Esophagus squamous epithelium (tissue), 5 donors: ENCODE results near the gene RFX1. TPM values are rescaled to one million over a fixed set of nuclear protein-coding genes. Genes with fewer than 3 reads are reported as not detected.

Experiments used
- DNase-seq: peaks from one replicate; lab custom pipeline; 2025; lab: John Stamatoyannopoulos, UW
- H3K27ac ChIP-seq, 4 donors: fragments of 200-600 bp; sonication (generic); one replicate each; pipeline ENCODE4 v1.5.1; 2016 to 2019; ENCODE audit warnings: mild to moderate bottlenecking in 1 of 4
- H3K27me3 ChIP-seq, 4 donors: fragments of 200-600 bp; sonication (generic); 1 replicate in 3 of 4; 2 replicates in 1 of 4; pipeline versions ENCODE4 v1.5.1 to v1.6.0; 2017 to 2021; ENCODE audit warnings: antibody characterized with exemption in 1 of 4
- H3K36me3 ChIP-seq, 3 donors: fragments of 200-600 bp; sonication (generic); one replicate each; pipeline ENCODE4 v1.5.1; 2016 to 2019
- H3K4me1 ChIP-seq, 3 donors: fragments of 200-600 bp; sonication (generic); one replicate each; pipeline ENCODE4 v1.5.1; 2017 to 2019
- H3K4me3 ChIP-seq, 4 donors: fragments of 200-600 bp; sonication (generic); 1 replicate in 3 of 4; 2 replicates in 1 of 4; pipeline ENCODE4 v1.5.1; 2016 to 2019; ENCODE audit warnings: mild to moderate bottlenecking in 2 of 4, moderate library complexity in 1 of 4
- H3K9me3 ChIP-seq, 3 donors: fragments of 200-600 bp; sonication (generic); one replicate each; pipeline ENCODE4 v1.5.1; 2016 to 2019
- POLR2A ChIP-seq, 4 donors: fragments of 450-650 bp; IDR thresholded peaks; one replicate each; pipeline ENCODE4 v1.6.1; 2017; ENCODE audit warnings: antibody characterized with exemption in 4 of 4, mild to moderate bottlenecking in 4 of 4, moderate library complexity in 3 of 4
- WGBS, 2 donors: methylation state at CpG; one replicate each; pipeline ENCODE4 v1.1.5; 2018; 5-methylcytosine and 5-hydroxymethylcytosine counted together
- intact Hi-C: fragments of 100-400 bp; cut with DNase I; formaldehyde crosslinking; loops from one replicate; pipeline ENCODE4 v1.15.0; 2022
- total RNA-seq, 4 donors: library from RNA; depleted of rRNA; stranded (reverse); fragments of >200 nt; gene quantifications; one replicate each; pipeline ENCODE4 v1.1.0, GENCODE V29; 2016
- TF ChIP-seq, protein P1 (sequence below), 6 experiments: fragments of 450-650 bp in 4 of 6; fragments of 200-600 bp in 2 of 6; sonication (generic) in 2 of 6; IDR thresholded peaks; one replicate each; pipeline ENCODE4 v1.5.1; 2016 to 2019; ENCODE audit warnings: antibody characterized with exemption in 6 of 6, mild to moderate bottlenecking in 4 of 6, moderate library complexity in 4 of 6
- donor health status: DM: yes; HTN: yes; CAD: no.

RFX1 gene
- total RNA-seq, 4 donors from 2014 or later = 1.8 to 7.5 (median 3.9) TPM

DNA sequence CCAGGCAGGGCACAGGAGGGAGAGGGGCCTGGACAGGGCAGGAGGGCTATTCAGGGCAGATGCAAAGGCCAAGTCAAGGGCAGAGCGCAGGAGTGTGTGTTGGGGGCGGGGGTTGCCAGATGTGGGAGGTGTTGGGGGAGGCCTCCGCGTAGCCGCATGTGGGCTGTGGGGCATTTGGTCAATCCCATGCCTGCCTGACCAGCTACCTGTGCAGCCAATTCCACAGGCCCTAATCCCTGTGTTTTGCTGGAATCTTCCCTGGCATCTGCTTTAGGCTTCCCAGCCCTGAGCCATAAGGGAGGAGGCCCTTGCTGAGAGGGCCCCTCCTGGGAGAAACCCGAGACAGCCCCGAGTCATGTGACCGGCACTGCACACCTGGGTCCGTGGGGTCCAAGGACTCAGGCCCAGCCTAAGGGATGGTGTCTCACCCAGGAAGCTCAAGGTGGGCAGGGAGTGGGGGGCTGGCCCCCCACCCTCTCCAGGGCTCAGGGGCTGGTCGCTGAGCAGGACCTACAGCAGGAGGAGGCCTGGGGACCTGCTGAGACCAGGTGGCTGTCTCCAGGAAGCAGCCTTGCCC lies 20.3 kb downstream of the RFX1 start:
- WGBS, 2 donors = 40 to 80% methylated on average over 1 to 3 of the region's 10 CpGs

DNA sequence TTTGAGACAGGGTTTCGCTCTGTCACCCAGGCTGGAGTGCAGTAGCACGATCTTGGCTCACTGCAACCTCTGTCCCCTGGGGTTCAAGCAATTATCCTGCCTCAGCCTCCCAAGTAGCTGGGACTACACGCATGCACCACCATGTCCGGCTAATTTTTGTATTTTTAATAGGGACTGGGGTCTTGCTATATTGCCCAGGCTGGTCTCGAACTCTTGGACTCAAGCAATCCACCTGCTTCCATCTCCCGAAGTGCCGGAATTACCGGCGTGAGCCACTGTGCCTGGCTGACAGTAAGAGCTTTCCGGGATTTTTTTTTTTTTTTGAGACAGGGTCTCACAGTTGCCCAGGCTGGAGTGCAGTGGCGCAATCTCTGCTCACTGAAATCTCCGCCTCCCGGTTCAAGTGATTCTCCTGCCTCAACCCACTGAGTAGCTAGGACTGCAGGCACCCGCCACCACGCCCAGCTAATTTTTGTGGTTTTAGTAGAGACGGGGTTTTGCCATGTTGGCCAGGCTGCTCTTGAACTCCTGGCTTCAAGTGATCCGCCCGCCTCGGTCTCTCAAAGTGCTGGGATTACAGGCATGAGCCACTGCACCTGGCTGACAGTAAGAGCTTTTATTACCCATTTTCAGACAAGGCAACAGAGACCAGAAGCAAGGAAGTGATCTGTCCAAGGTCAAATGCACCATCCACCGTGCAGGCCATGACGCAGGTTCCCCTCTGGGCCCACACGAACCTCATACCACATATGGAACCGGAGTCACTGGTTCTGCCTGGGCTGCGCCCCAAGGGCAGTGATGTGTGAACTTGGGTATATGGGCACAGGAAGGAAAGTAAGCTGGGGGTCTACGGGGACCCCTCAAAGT lies 21.0 kb downstream of the RFX1 start:
- 77 to 81% methylated on average over 15 to 25 of the region's 25 CpGs for WGBS, 2 donors
- Histone ChIP-seq H3K9me3 (no peaks in the 10 kb centered on the region), H3K36me3 (peaks cover 0 to 65% (median 5%) of the 10 kb centered on the region in 3 donors), H3K4me3 (no peak overlapping the region), H3K27ac (peak overlapping the region; percentile 74 to 93 (median 84)), H3K27me3 (no peaks in the 10 kb centered on the region), H3K4me1 (peaks cover 11 to 43% (median 18%) of the 10 kb centered on the region in 3 donors)
- DNase-seq = no peak
- no peak for TF ChIP-seq POLR2A (IDR thresholded peaks at IDR 0.05)
- TF ChIP-seq, protein P1, sequence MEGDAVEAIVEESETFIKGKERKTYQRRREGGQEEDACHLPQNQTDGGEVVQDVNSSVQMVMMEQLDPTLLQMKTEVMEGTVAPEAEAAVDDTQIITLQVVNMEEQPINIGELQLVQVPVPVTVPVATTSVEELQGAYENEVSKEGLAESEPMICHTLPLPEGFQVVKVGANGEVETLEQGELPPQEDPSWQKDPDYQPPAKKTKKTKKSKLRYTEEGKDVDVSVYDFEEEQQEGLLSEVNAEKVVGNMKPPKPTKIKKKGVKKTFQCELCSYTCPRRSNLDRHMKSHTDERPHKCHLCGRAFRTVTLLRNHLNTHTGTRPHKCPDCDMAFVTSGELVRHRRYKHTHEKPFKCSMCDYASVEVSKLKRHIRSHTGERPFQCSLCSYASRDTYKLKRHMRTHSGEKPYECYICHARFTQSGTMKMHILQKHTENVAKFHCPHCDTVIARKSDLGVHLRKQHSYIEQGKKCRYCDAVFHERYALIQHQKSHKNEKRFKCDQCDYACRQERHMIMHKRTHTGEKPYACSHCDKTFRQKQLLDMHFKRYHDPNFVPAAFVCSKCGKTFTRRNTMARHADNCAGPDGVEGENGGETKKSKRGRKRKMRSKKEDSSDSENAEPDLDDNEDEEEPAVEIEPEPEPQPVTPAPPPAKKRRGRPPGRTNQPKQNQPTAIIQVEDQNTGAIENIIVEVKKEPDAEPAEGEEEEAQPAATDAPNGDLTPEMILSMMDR (IDR thresholded peaks at IDR 0.05) = no peak
- intact Hi-C loops = no loop called here

More for the DNA sequence above, 20.3 kb downstream of the RFX1 start:
- Histone ChIP-seq H3K36me3 (peaks cover 0 to 65% (median 5%) of the 10 kb centered on the region in 3 donors), H3K4me3 (peak overlapping the region in 1 of 4 donors; percentile 47), H3K4me1 (peaks cover 11 to 41% (median 18%) of the 10 kb centered on the region in 3 donors), H3K9me3 (no peaks in the 10 kb centered on the region), H3K27ac (peak overlapping the region; percentile 74 to 93 (median 84)), H3K27me3 (no peaks in the 10 kb centered on the region)
- intact Hi-C loops = no loop called here
- TF ChIP-seq, protein P1 (IDR thresholded peaks at IDR 0.05) = no peak
- TF ChIP-seq POLR2A (IDR thresholded peaks at IDR 0.05) = no peak
- no peak for DNase-seq

DNA sequence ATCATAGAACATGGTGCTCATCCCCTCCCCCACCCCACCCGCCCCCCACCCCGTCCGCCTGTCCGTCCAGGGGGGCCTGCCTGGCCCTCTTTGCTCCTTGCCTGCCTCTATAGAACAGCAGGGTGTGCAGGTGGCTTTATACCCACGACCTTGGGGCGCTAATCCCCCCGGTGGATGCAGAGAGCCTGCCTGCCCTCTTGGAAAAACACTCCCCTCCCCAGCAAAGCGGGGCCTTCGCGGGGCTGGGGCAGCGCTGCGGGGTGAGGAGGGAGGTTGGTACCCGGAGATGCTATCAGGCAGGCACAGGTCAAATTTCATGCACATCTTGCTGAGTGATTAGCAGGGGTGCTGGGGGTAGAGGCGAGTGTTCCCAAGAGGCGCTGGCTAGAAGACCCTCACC lies 21.9 kb downstream of the RFX1 start:
- Histone ChIP-seq H3K4me3 (no peak overlapping the region), H3K27me3 (no peaks in the 10 kb centered on the region), H3K9me3 (no peaks in the 10 kb centered on the region), H3K4me1 (peaks cover 19 to 52% (median 23%) of the 10 kb centered on the region in 3 donors), H3K36me3 (peaks cover 0 to 57% (median 5%) of the 10 kb centered on the region in 3 donors), H3K27ac (no peak overlapping the region)
- intact Hi-C loops = no loop called here
- DNase-seq = no peak
- 100% methylated on average over 1 to 2 of the region's 15 CpGs for WGBS, 2 donors
- no peak for TF ChIP-seq POLR2A (IDR thresholded peaks at IDR 0.05)
- TF ChIP-seq, protein P1 (IDR thresholded peaks at IDR 0.05) = no peak

DNA sequence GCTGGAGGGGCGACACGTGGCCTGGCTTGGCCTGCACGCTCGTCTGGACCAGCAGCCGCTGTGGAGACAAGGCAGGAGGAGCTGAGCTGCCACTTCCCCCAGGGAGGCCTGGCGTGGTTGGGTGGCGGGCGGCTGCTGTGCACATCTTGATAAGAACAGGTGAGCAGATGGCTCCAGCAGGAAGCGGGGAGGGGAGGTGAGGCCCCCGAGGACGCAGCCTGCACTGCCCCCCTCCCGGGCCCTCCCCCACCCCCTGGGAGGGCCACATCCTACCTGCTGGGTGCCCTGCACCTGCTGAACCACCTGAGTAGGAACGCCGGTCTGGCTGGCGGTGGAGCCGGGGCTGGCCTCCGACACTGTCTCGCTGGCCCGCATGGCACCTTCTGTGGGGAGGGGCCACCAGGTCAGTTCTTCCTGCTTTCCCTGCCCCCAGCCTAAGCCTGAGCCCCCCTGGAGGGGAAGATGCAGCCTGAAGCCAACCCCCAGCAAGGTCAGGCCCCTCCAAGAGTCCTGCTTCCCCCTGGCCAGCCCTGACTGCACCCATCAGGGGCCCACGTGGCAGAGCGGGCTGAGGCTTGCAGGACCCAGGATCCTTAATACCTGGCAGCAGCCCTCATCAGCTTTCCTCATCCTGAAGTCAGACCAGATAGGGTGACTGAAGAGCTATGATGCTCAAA lies 22.8 kb downstream of the RFX1 start:
- peaks cover 27 to 60% (median 28%) of the 10 kb centered on the region in 3 donors for H3K4me1 ChIP-seq
- peak overlapping the region in 1 of 4 donors; percentile 2 for H3K27ac ChIP-seq
- no peak for DNase-seq
- H3K27me3 ChIP-seq = no peaks in the 10 kb centered on the region
- WGBS, 2 donors = no CpG with 5 or more reads among the region's 21 CpGs
- no peaks in the 10 kb centered on the region for H3K9me3 ChIP-seq
- H3K36me3 ChIP-seq = peaks cover 0 to 49% (median 5%) of the 10 kb centered on the region in 3 donors
- intact Hi-C loops = no loop called here
- no peak overlapping the region for H3K4me3 ChIP-seq
- TF ChIP-seq, protein P1 (IDR thresholded peaks at IDR 0.05) = no peak
- no peak for TF ChIP-seq POLR2A (IDR thresholded peaks at IDR 0.05)
